Colonic mucosa (tissue), 4 donors: ENCODE results near the gene ALDH1L1. TPM values are rescaled to one million over a fixed set of nuclear protein-coding genes. Genes with fewer than 3 reads are reported as not detected.

Experiments used
- DNase-seq: peaks from one replicate; pipeline ENCODE4 v3.0.0-alpha.2; 2020
- H3K27ac ChIP-seq: fragments of 200-600 bp; one replicate; pipeline ENCODE4 v1.8.0; 2021
- H3K27me3 ChIP-seq: fragments of 200-600 bp; one replicate; pipeline ENCODE4 v1.8.0; 2021
- H3K36me3 ChIP-seq: fragments of 200-600 bp; one replicate; pipeline ENCODE4 v1.8.0; 2021
- H3K4me1 ChIP-seq: fragments of 200-600 bp; one replicate; pipeline ENCODE4 v1.8.0; 2021; ENCODE audit warnings: mild to moderate bottlenecking
- H3K4me3 ChIP-seq: fragments of 200-600 bp; one replicate; pipeline ENCODE4 v1.8.0; 2021
- H3K9ac ChIP-seq, 2 donors: one replicate each; pipeline ENCODE4 v1.7.0; 2013; ENCODE audit warnings: control low read depth in 2 of 2, low read depth in 2 of 2, low read length in 2 of 2
- H3K9me3 ChIP-seq: fragments of 200-600 bp; one replicate; pipeline ENCODE4 v1.8.0; 2021
- CTCF ChIP-seq: fragments of 200-600 bp; IDR thresholded peaks from one replicate; pipeline ENCODE4 v1.8.0; 2022; ENCODE audit warnings: antibody characterized with exemption, mild to moderate bottlenecking
- intact Hi-C: fragments of 100-400 bp; cut with DNase I; formaldehyde crosslinking; loops from one replicate; pipeline ENCODE4 v1.14.1; 2022
- total RNA-seq, 2 donors: library from RNA; stranded (reverse); fragmentation: NEBNext Ultra II Directional in 1 of 2; extraction: Animal tissue kit (Norgen Biotek cat#: 25700) in 1 of 2; gene quantifications; one replicate each; pipeline ENCODE4 v1.2.1, GENCODE V29; 2021
- donor health status: healthy.
- donor health status: DM: no; HTN: no; CAD: no.
- donor health status: DM: no; HTN: no; CAD: no.

ALDH1L1 gene
- total RNA-seq, 2 donors from 2014 or later = 15.3 to 25.6 TPM

- peak; percentile 27 for TF ChIP-seq CTCF
- Histone ChIP-seq H3K4me1 (peaks cover 12% of the 10 kb centered on the region), H3K36me3 (no peaks in the 10 kb centered on the region), H3K9me3 (no peaks in the 10 kb centered on the region), H3K27me3 (no peaks in the 10 kb centered on the region), H3K27ac (no peak overlapping the region), H3K9ac (no peak overlapping the region), H3K4me3 (no peak overlapping the region)
- intact Hi-C loops = loop anchor here (10.0 kb wide), 1 partner anchor 97 kb away; no protein-coding TSS in a partner anchor
- DNase-seq = no peak
These were observed 98.6 kb downstream of the ALDH1L1 start for GRCh38 chr3:126081618-126082361.

GRCh38 chr3:126080970-126081369, 99.4 kb downstream of the ALDH1L1 start:
- H3K9ac ChIP-seq = no peak overlapping the region
- no peak for TF ChIP-seq CTCF
- DNase-seq = no peak
- peaks cover 12% of the 10 kb centered on the region for H3K4me1 ChIP-seq
- no peaks in the 10 kb centered on the region for H3K9me3 ChIP-seq
- no peak overlapping the region for H3K27ac ChIP-seq
- no peaks in the 10 kb centered on the region for H3K27me3 ChIP-seq
- H3K4me3 ChIP-seq = no peak overlapping the region
- no peaks in the 10 kb centered on the region for H3K36me3 ChIP-seq
- intact Hi-C loops = loop anchor here (10.0 kb wide), 1 partner anchor 96 kb away; no protein-coding TSS in a partner anchor

GRCh38 chr3:126078866-126079265, 101.5 kb downstream of the ALDH1L1 start:
- TF ChIP-seq CTCF = no peak
- no peak overlapping the region for H3K4me3 ChIP-seq
- intact Hi-C loops = no loop called here
- no peak overlapping the region for H3K9ac ChIP-seq
- no peaks in the 10 kb centered on the region for H3K27me3 ChIP-seq
- peaks cover 7% of the 10 kb centered on the region for H3K4me1 ChIP-seq
- DNase-seq = no peak
- no peak overlapping the region for H3K27ac ChIP-seq
- H3K36me3 ChIP-seq = no peaks in the 10 kb centered on the region
- H3K9me3 ChIP-seq = no peaks in the 10 kb centered on the region

GRCh38 chr3:126077754-126078153, 102.6 kb downstream of the ALDH1L1 start:
- H3K27me3 ChIP-seq = no peaks in the 10 kb centered on the region
- no peak overlapping the region for H3K27ac ChIP-seq
- H3K4me3 ChIP-seq = no peak overlapping the region
- TF ChIP-seq CTCF = no peak
- intact Hi-C loops = no loop called here
- H3K36me3 ChIP-seq = no peaks in the 10 kb centered on the region
- H3K9me3 ChIP-seq = no peaks in the 10 kb centered on the region
- peaks cover 1% of the 10 kb centered on the region for H3K4me1 ChIP-seq
- no peak for DNase-seq
- H3K9ac ChIP-seq = no peak overlapping the region

GRCh38 chr3:126076140-126076539, 104.2 kb downstream of the ALDH1L1 start:
- Histone ChIP-seq H3K4me3 (no peak overlapping the region), H3K27ac (no peak overlapping the region), H3K4me1 (no peaks in the 10 kb centered on the region), H3K27me3 (no peaks in the 10 kb centered on the region), H3K9me3 (no peaks in the 10 kb centered on the region), H3K9ac (no peak overlapping the region), H3K36me3 (no peaks in the 10 kb centered on the region)
- DNase-seq = no peak
- intact Hi-C loops = no loop called here
- no peak for TF ChIP-seq CTCF
